Liver (tissue), 3 donors: Measurements from ENCODE around the gene MAPRE3.

Source experiments
- FOXA1 ChIP-seq: IDR thresholded peaks from 2 replicates; pipeline ENCODE4 v1.6.1; 2016; ENCODE audit warnings: antibody characterized with exemption
- GABPA ChIP-seq, 2 donors: IDR thresholded peaks in 1 of 2; conservative IDR thresholded peaks in 1 of 2; 2 replicates each; pipeline ENCODE4 v1.6.1; 2016; ENCODE audit warnings: antibody characterized with exemption in 2 of 2, mild to moderate bottlenecking in 1 of 2, moderate library complexity in 1 of 2
- HNF4A ChIP-seq, 2 donors: conservative IDR thresholded peaks; 2 replicates each; pipeline ENCODE4 v1.6.1; 2016; ENCODE audit warnings: antibody characterized with exemption in 2 of 2, mild to moderate bottlenecking in 2 of 2
- HNF4G ChIP-seq: IDR thresholded peaks from 2 replicates; pipeline ENCODE4 v1.6.1; 2016; ENCODE audit warnings: antibody characterized with exemption
- JUND ChIP-seq, 2 donors: IDR thresholded peaks; 2 replicates each; pipeline ENCODE4 v1.6.1; 2016; ENCODE audit warnings: antibody characterized with exemption in 2 of 2
- RAD21 ChIP-seq, 2 donors: IDR thresholded peaks; 2 replicates each; pipeline ENCODE4 v1.6.1; 2016; ENCODE audit warnings: antibody characterized with exemption in 2 of 2, mild to moderate bottlenecking in 2 of 2
- SP1 ChIP-seq: IDR thresholded peaks from 2 replicates; pipeline ENCODE4 v1.6.1; 2018; ENCODE audit warnings: antibody characterized with exemption, mild to moderate bottlenecking
- TAF1 ChIP-seq: conservative IDR thresholded peaks from 2 replicates; pipeline ENCODE4 v1.6.1; 2016; ENCODE audit warnings: antibody characterized with exemption, mild to moderate bottlenecking
- YY1 ChIP-seq: IDR thresholded peaks from 2 replicates; pipeline ENCODE4 v1.6.1; 2016; ENCODE audit warnings: antibody characterized with exemption, mild to moderate bottlenecking
- TF ChIP-seq, protein P1 (sequence below): fragments of 150-350 bp; IDR thresholded peaks from 2 replicates; pipeline ENCODE4 v1.5.1; 2017; ENCODE audit warnings: improper control_type of control experiment, low read depth, low read length; ENCODE audit not compliant: missing input control
- TF ChIP-seq, protein P2 (sequence below): IDR thresholded peaks from 2 replicates; pipeline ENCODE4 v1.6.1; 2016; ENCODE audit warnings: antibody characterized with exemption, mild to moderate bottlenecking
- TF ChIP-seq, protein P3 (sequence below): IDR thresholded peaks from 2 replicates; pipeline ENCODE4 v1.6.1; 2016; ENCODE audit warnings: antibody characterized with exemption
- TF ChIP-seq, protein P4 (sequence below): IDR thresholded peaks from 2 replicates; pipeline ENCODE4 v1.6.1; 2016; ENCODE audit warnings: antibody characterized with exemption
- donor health status: healthy.
- donor health status: healthy.

DNA sequence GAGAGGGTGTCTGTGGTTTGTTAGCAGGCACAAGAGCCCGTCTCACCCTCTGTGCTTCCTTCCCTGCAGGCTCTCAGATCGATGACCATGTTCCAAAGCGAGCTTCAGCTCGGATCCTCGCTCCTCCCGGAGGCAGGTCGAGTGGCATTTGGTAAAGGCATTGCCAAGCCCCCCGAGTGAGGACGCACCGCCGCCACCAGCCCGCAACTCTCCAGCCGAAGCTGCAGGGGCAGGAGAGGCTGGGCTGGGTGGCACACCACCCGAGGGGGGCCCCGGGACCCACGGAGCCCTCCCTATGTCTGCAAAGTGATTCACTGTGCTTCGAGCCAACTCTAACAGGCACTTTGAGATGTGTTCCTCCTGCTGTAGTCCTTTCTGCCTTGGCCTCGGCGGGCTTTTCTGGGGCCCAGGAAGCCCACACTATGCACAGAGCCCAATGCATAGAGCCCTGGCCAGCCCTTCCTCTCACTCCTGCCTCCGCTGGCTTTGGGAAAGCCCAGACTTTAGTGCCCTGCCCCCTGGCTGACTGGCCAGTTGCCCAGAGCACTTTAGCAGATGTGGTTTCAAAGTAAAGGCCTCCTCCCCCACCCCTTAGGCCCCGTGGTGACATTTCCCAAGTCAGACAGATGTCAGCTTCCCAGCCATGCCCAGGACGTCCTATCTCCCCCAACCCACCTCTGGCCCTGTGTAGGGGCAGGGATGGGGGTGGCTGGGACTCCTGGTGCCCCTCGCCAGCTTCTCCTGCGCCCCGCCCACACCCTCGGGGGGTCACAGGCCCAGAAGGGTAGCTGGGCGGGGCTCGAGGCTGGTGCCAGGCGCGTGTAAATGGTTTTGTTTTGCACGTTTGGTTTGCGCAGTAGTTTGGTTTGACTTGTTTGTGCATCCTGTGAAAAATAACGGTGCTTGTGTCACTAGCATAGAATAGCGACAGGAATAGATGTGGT is 23.3 kb upstream of the MAPRE3 start:
- no peak for TF ChIP-seq GABPA (IDR thresholded peaks at IDR 0.05 in 1 of 2, conservative IDR thresholded peaks at IDR 0.05 in 1 of 2)
- TF ChIP-seq HNF4G, result no peak
- TF ChIP-seq, protein P1, sequence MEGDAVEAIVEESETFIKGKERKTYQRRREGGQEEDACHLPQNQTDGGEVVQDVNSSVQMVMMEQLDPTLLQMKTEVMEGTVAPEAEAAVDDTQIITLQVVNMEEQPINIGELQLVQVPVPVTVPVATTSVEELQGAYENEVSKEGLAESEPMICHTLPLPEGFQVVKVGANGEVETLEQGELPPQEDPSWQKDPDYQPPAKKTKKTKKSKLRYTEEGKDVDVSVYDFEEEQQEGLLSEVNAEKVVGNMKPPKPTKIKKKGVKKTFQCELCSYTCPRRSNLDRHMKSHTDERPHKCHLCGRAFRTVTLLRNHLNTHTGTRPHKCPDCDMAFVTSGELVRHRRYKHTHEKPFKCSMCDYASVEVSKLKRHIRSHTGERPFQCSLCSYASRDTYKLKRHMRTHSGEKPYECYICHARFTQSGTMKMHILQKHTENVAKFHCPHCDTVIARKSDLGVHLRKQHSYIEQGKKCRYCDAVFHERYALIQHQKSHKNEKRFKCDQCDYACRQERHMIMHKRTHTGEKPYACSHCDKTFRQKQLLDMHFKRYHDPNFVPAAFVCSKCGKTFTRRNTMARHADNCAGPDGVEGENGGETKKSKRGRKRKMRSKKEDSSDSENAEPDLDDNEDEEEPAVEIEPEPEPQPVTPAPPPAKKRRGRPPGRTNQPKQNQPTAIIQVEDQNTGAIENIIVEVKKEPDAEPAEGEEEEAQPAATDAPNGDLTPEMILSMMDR, result no peak
- TF ChIP-seq, protein P2, sequence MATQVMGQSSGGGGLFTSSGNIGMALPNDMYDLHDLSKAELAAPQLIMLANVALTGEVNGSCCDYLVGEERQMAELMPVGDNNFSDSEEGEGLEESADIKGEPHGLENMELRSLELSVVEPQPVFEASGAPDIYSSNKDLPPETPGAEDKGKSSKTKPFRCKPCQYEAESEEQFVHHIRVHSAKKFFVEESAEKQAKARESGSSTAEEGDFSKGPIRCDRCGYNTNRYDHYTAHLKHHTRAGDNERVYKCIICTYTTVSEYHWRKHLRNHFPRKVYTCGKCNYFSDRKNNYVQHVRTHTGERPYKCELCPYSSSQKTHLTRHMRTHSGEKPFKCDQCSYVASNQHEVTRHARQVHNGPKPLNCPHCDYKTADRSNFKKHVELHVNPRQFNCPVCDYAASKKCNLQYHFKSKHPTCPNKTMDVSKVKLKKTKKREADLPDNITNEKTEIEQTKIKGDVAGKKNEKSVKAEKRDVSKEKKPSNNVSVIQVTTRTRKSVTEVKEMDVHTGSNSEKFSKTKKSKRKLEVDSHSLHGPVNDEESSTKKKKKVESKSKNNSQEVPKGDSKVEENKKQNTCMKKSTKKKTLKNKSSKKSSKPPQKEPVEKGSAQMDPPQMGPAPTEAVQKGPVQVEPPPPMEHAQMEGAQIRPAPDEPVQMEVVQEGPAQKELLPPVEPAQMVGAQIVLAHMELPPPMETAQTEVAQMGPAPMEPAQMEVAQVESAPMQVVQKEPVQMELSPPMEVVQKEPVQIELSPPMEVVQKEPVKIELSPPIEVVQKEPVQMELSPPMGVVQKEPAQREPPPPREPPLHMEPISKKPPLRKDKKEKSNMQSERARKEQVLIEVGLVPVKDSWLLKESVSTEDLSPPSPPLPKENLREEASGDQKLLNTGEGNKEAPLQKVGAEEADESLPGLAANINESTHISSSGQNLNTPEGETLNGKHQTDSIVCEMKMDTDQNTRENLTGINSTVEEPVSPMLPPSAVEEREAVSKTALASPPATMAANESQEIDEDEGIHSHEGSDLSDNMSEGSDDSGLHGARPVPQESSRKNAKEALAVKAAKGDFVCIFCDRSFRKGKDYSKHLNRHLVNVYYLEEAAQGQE, result no peak
- TF ChIP-seq FOXA1, result no peak
- TF ChIP-seq TAF1, result no peak
- no peak for TF ChIP-seq YY1
- TF ChIP-seq, protein P3, sequence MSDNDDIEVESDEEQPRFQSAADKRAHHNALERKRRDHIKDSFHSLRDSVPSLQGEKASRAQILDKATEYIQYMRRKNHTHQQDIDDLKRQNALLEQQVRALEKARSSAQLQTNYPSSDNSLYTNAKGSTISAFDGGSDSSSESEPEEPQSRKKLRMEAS, result no peak
- no peak for TF ChIP-seq HNF4A (conservative IDR thresholded peaks at IDR 0.05)
- no peak for TF ChIP-seq RAD21 (IDR thresholded peaks at IDR 0.05)
- TF ChIP-seq, protein P4, sequence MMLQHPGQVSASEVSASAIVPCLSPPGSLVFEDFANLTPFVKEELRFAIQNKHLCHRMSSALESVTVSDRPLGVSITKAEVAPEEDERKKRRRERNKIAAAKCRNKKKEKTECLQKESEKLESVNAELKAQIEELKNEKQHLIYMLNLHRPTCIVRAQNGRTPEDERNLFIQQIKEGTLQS, result no peak
- TF ChIP-seq JUND (IDR thresholded peaks at IDR 0.05), result no peak
- no peak for TF ChIP-seq SP1
